GM19035 (cell line): Measurements from ENCODE around the gene PHOX2A.

Experiments used
- ATAC-seq: cut with Tn5 transposase; IDR thresholded peaks from one replicate; pipeline ENCODE4 v1.9.1; 2021; ENCODE audit not compliant: unreplicated experiment

Gene PHOX2A

DNA sequence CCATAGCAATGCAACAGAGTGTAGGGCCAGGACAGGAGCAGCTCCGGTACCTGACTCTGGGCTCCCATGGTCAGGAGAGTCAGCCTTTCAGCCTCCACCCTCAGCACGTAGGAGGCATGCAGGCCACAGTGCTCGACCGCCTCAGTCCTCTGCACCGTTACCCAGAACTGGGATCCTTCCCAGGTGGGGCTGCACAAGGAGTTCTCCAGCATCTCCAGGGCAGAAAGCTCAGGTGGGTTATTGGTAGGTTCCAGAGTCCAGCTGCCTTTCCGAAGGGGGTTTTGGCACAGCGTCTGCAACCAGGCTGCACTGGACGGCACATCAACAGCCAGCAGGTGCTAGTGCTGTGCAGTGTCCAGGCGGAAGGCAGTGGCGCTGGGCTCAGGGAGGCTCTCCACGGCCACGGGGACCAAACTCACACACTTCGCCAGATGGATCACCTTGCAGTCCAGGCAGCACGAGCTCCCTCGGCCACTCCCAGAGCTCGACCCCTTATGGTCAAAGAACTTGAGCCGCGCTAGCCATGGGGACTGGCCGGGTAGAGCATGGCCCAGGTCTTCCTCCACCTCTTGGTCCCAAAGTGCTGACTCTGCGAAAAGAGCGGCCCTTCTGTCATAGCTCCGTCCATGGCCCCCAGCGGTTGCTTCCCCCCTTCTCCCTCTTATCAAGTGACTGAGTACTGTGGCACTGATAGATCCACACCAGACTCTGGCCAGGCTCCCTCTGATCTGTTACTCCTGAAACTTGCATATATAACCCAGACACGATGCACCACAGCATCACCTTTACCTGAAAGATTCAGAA lies 6.9 kb upstream of the PHOX2A start:
- no peak for ATAC-seq

DNA sequence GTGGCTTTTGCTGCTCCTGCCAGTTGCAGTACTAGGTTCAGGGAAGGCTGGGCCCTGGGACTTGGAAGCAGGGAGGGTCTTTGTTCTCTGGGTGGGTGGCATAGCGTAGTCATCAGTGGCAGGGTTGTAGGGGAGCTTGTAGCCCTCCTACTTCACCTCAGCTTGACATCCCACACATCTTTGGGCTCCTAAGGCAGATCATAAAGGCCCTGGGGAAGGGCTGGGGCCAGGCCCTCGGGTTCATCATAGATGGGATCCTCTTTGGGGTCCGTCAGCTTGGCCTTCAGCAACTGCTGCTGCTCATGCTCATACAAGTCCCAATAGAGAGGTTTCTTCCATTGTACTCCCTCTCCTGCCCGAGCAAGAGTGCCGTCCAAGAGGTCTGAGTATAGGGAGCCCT lies 6.0 kb upstream of the PHOX2A start:
- no peak for ATAC-seq

GRCh38 chr11:72247584-72247983 lies 3.6 kb upstream of the PHOX2A start:
- ATAC-seq: no peak

- no peak for ATAC-seq
Measured at GRCh38 chr11:72245263-72245816, 1.4 kb upstream of the PHOX2A start.

GRCh38 chr11:72244361-72245262 lies 636 bp upstream of the PHOX2A start:
- no peak for ATAC-seq

GRCh38 chr11:72243173-72244059 lies 560 bp downstream of the PHOX2A start:
- no peak for ATAC-seq

DNA sequence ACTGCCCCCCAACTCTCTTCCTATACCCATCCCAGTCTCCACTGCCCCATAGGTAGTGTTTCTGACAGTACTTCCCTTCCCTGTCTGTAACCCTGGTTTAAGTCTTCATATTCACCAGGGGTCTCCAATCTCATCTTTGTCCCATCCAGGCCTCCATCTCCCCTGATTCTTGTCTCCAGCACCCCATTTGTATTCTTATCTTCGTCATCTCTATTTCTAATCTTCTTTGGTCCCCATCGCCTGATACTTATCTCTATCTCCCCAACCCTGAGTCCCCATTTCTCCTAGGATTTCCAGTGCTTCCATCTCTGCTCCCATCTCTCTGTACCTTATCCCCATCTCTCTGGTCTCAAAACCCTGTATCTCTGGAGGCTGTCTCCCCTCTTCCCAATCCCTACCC lies 1.8 kb downstream of the PHOX2A start:
- ATAC-seq: no peak

DNA sequence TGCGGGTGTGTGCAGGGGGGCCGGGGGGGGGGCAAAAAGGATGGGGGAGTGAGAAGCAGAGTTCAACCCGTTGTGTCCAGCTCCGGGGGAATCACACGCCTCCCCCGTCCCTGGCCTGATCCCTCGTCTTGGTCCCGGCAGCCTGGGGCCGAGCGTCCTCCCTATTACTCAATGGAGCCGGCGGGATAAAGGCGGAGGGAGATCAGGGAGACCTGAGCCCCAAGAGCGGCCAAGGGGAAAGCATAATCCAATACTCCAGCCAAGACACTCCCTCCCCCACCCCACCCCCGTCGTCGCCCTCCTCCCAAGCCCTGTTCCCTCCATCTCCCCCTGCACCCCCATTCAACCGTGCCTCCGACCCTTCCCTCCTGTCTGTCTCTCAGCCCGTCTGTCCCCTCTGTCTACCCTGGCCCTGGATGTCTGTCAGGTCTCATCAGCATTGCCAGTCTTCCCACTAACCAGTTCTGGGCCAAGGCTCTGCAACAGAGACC lies 2.6 kb downstream of the PHOX2A start:
- no peak for ATAC-seq

DNA sequence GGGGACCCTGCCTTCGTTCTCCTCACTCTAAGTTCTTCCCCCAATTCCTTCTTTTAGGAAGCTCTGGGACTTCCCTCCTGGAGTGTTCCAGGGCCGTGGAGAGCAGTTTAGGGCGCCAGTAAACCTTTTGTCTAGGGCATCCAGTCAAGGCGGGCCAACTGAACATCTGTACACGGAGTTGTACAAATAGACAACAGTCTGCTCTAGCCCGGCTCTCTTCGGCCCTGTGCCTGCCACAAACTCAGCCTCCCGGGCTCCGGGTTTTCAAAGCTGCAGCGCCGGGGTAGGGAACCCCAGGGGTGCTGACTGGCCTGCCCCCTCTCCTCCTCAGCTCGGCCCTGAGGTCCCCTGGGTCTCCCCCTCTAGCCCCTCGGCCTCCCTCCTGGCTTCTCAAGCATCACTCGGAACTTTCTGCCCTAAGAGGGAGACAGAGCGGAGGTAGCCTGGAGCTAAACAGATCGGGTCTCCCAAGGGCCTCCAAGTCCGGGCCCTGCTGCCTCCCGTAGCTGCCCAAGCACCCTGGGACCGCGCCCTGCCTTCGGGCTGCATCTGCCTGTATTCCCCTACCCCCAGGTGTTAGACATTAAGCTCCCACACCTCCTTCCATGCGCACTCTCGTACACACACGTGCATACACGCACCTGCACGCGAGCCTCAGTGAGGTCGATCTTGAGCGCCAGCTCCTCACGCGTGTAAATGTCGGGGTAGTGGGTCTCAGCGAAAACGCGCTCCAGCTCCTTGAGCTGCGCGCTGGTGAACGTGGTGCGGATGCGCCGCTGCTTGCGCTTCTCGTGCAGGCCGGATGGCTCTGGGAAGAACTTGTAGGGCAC lies 3.3 kb downstream of the PHOX2A start:
- no peak for ATAC-seq

DNA sequence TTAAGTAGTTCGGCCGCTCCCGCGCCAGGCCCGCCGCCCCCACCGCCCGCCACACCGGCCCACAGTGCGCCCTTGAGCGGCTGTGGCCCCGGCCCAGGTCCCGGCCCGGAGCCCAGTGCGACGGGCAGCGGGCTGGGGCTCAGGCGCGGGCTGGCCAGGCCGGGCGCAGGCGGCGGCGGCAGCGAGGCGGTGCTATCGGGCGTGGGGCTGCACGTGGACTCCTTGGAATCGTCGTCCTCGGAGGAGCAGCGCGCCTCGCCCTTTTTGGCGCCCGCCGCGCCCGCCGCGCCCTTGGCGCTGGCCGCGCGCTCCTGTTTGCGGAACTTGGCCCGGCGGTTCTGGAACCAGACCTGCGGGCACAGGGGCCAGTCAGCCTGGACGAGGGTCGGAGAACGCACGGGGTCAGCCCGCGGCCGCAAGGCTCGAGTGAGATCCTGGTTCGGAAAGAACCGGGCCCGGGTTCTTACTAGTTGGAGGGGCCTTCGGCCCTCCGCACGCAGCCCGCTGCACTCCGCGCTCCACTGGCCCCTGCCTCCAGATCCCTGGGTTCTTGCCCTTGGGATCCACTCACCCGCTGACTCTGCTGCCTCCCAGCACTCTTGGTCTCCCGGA lies 4.0 kb downstream of the PHOX2A start:
- ATAC-seq: no peak

GRCh38 chr11:72239313-72239848 lies 4.6 kb downstream of the PHOX2A start:
- no peak for ATAC-seq

- no peak for ATAC-seq
Measured at GRCh38 chr11:72238492-72239312, 5.3 kb downstream of the PHOX2A start.

- no peak for ATAC-seq
Measured at GRCh38 chr11:72238040-72238450, 5.9 kb downstream of the PHOX2A start.

DNA sequence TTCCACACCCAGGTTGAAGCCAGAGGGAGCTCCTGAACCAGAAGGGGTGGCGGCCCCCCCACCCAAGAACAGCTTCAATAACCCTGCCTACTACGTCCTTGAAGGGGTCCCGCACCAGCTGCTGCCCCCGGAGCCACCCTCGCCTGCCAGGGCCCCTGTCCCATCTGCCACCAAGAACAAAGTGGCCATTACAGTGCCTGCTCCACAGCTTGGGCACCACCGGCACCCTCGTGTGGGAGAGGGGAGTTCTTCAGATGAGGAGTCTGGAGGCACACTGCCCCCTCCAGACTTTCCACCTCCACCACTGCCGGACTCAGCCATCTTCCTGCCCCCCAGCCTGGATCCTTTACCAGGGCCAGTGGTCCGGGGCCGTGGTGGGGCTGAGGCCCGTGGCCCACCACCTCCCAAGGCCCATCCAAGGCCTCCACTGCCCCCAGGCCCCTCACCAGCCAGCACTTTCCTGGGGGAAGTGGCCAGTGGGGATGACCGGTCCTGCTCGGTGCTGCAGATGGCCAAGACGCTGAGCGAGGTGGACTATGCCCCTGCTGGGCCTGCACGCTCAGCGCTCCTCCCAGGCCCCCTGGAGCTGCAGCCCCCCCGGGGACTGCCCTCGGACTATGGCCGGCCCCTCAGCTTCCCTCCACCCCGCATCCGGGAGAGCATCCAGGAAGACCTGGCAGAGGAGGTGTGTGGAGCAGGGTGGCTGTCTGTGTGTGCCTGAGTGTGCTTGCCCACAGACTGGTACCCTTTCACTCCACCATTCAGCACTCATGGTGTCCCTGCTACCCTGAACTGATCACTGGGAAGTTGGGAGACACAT lies 6.7 kb downstream of the PHOX2A start:
- ATAC-seq: no peak

- ATAC-seq: no peak
Measured at GRCh38 chr11:72236774-72237111, 7.2 kb downstream of the PHOX2A start.

DNA sequence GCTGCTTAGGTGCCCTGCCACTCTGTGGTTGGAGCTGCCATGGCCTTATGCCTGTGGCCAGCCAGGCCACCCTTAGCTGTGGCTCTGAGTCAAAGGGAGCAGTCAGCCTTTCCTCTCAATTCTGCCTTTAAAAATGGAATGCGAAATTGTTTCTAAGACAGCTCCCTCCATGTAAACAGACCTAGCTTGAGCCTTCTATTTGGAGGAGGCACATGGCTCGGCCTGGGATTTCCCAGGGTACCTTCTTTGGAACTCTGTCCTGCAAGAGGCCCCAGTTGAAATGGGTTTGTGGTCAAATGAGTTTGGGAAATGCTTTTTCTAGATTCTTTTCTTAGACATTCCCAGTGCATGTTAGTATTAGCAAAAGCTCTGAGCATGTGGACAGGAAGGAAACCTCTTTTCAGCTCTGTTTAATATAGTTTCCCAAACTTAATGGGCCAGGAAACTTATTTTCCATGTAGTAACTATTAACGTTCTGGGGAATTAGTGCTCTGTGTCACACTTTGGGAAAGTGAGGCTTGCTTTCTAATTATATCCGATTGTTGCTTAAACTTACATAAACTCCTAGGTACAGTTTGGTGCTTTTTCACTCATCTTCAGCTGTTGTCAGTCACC lies 7.8 kb downstream of the PHOX2A start:
- ATAC-seq: no peak
